Activated CD4-positive, alpha-beta T cell treated with anti-CD3 and anti-CD28 coated beads for 4 hours (primary cell): ENCODE measurements around the gene SOCS6.
"Not testable (repeated sequence)": the region's sequence is repeated elsewhere in the genome, so short reads cannot be mapped to it uniquely, and the experiment has no call there.

Experiments used
- DNase-seq, 2 donors: peaks; one replicate each; pipeline ENCODE4 v3.0.0-alpha.2; 2020

The SOCS6 gene

GRCh38 chr18:70363861-70364260 lies 75.0 kb downstream of the SOCS6 start:
- no peak for DNase-seq

- DNase-seq = no peak
Measured at GRCh38 chr18:70365361-70365760, 76.5 kb downstream of the SOCS6 start.

GRCh38 chr18:70366174-70366573 lies 77.3 kb downstream of the SOCS6 start:
- no peak for DNase-seq

GRCh38 chr18:70366670-70367069 lies 77.8 kb downstream of the SOCS6 start:
- DNase-seq = no peak

GRCh38 chr18:70367344-70367743 lies 78.5 kb downstream of the SOCS6 start:
- DNase-seq = not testable (repeated sequence)

GRCh38 chr18:70368903-70369302 lies 80.1 kb downstream of the SOCS6 start:
- no peak for DNase-seq

GRCh38 chr18:70370762-70371733 lies 82.2 kb downstream of the SOCS6 start:
- no peak for DNase-seq

DNA sequence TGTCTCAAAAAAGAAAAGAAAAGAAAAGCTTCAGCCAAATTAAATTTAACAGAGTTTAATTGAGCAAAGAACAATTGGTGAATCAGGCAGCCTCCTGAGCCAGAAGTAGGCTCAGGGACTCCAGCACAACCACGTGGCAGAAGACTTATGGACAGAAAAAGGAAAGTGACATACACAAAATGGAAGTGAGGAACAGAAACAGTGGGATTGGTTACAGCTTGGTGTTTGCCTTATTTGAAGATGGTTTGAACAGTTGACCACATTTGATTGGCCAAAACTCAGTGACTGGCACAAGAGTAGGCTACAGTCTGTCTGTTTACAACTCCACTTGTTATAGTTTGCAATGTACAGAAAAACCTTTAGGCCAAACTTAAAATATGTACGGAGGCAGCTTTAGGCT lies 83.1 kb downstream of the SOCS6 start:
- no peak for DNase-seq

GRCh38 chr18:70372450-70373041 lies 83.7 kb downstream of the SOCS6 start:
- no peak for DNase-seq

DNA sequence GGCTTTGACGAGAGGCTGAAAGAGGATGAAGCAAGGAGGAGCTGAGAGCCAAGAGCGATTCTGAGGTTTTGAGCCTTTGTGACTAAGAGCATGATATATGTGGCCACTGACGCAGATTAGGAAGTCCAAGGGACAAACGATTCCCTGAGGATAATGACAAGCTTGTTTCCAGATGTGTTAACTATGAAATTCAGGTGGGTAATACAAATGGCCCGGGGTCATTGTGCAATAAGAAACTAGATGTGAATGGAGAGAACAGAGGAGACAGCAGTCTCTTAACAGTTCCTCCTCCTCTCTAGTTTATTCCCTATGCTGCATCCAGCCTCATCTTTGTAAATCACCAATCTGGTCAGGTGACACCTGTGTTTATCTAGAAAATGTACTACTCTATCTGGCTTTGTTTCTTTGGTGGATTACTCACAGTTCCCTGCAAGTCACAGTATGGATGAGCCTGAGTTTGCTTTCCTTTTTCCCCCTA lies 84.2 kb downstream of the SOCS6 start:
- no peak for DNase-seq

DNA sequence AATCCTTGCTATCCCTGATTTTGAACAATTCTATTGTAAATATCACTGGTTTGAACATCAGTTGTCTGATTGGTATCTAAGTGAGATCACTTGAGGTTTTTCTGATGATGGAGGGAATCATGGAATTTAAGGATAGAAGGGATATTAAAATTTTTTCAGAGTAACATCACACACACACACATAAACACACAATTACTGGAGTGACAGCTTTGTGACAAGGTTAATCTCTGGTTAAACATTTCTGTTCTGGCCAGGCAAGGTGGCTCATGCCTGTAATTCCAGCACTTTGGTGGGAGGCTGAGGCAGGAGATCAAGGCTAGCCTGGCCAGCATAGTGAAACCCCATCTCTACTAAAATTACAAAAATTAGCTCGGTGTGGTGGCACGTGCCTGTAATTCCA lies 85.3 kb downstream of the SOCS6 start:
- DNase-seq = no peak

DNA sequence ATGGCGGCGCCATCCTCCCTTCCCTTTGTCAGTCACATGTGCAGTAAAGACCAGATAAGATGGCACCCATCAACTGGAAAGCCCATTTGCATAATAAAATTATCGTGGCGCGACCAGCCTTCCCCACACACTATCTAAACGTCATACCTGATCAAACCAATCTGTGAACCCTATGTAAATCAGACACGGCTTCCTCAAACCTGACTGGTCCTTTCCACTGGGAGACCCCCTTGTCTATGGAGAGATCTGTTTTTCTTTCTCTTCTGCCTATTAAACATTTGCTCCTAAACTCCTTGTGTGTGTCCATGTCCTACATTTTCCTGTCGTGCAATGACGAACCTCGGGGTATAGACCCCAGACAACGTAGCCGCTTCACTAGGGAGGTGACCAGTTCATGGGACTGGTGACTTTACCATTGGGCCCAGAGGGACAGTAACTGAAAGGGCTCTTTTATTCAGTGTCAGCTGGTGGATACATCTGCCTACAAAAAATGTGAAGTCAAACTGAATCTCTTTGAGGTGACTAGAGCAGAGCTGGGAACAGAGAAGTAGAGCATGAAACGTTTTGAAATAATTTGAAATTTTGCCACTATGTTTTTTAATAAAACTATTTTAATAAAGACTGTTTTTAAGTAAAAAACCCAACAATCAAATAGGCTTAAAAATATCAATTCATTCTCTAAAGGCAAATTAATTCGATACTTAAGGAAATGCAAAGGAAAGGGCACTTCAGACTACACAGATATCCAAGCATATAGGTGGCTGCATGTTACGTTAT lies 87.5 kb downstream of the SOCS6 start:
- DNase-seq = no peak

DNA sequence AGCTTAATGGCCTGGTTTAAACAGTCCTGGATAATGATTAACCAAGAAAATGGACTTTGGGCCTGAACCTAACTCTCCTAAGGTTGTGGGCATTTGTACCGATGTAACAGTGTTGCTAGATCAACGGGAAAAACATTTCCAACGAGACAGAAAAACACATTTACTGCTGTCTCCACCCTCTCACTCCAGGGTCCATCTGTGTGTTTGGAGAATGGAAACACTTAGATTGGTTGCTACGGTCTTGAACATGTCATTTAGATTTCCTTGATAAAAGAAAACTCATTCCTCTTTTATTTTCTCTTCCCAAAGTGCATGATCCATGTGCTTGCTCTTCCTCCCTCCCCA lies 88.0 kb downstream of the SOCS6 start:
- DNase-seq = no peak

- no peak for DNase-seq
Measured at GRCh38 chr18:70377317-70377799, 88.5 kb downstream of the SOCS6 start.

DNA sequence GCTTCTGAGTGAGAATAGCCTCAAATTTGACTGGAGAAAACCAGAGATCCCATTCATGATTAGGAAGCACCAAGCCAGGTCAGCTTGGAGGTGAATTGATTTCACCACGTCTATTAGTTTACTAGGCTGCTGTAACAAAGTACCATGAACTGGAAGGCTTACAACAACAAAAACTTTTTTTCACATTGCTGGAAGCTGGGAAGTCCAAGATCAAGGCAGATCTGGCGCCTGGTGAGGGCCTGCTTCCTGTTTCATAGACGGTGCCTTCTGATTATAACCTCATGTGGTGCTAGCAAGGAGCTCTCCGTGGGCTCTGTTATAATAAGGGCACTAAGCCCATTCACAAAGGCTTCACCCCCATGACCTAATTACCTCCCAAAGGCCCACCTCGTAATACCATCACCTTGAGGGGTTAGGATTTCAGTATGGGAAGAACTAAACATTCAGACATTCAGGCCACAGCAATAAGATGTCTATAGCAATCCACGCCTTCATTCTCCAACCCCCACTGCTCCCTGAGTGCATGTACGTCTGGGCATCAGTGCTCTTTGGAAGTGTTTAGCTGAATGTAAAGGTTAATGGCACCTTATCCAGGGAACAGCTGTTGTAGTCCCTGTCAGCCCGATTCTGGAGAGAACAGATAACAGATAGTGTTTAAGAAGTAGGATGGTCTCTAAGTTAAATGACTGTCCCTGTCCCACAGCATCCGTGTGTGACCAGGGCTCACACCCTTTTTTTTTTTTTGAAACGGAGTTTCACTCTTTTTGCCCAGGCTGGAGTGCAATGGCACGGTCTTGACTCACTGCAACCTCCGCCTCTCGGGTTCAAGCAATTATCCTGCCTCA lies 89.2 kb downstream of the SOCS6 start:
- no peak for DNase-seq
